Loucy (cell line): ENCODE measurements around the gene IPMK.

Source experiments
- H2AFZ ChIP-seq: fragments of 200-600 bp; sonication (generic); 2 replicates; pipeline ENCODE4 v1.6.0; 2016; ENCODE audit warnings: antibody characterized with exemption, mild to moderate bottlenecking, low read length, moderate library complexity
- H3F3A ChIP-seq: fragments of 200-600 bp; 2 replicates; pipeline ENCODE4 v1.6.0; 2016; ENCODE audit warnings: antibody characterized with exemption, low read depth, mild to moderate bottlenecking
- H3K27me3 ChIP-seq: fragments of 200-600 bp; sonication (generic); 2 replicates; pipeline ENCODE4 v1.6.1; 2014; ENCODE audit warnings: low read length, mild to moderate bottlenecking; ENCODE audit not compliant: insufficient read depth, poor library complexity, severe bottlenecking
- H3K36me3 ChIP-seq: fragments of 200-600 bp; sonication (generic); 2 replicates; pipeline ENCODE4 v1.6.1; 2016; ENCODE audit warnings: low read length; ENCODE audit not compliant: insufficient read depth
- H3K4me1 ChIP-seq: fragments of 200-600 bp; sonication (generic); 2 replicates; pipeline ENCODE4 v1.5.1; 2014; ENCODE audit warnings: low read length, mild to moderate bottlenecking; ENCODE audit not compliant: insufficient read depth, poor library complexity, severe bottlenecking
- H3K4me2 ChIP-seq: fragments of 200-600 bp; sonication (generic); 2 replicates; pipeline ENCODE4 v1.6.0; 2014; ENCODE audit warnings: antibody characterized with exemption, low read length, low read depth, mild to moderate bottlenecking; ENCODE audit not compliant: poor library complexity, severe bottlenecking
- H3K4me3 ChIP-seq: fragments of 200-600 bp; sonication (generic); 2 replicates; pipeline ENCODE4 v1.5.1; 2014; ENCODE audit warnings: low read length, mild to moderate bottlenecking, mixed read lengths; ENCODE audit not compliant: poor library complexity, severe bottlenecking
- H3K79me2 ChIP-seq: fragments of 200-600 bp; sonication (generic); 2 replicates; pipeline ENCODE4 v1.6.1; 2014; ENCODE audit warnings: low read length; ENCODE audit not compliant: insufficient read depth
- H3K9ac ChIP-seq: fragments of 200-600 bp; sonication (generic); 2 replicates; pipeline ENCODE4 v1.6.0; 2014; ENCODE audit warnings: mild to moderate bottlenecking, low read depth, low read length, moderate library complexity; ENCODE audit not compliant: poor library complexity, severe bottlenecking
- H3K9me2 ChIP-seq: fragments of 200-600 bp; sonication (generic); replicated peaks from 2 replicates; pipeline ENCODE4 v1.6.1; 2016; ENCODE audit warnings: low read depth, low read length, mixed read lengths
- H3K9me3 ChIP-seq: fragments of 200-600 bp; sonication (generic); 2 replicates; pipeline ENCODE4 v1.6.1; 2014; ENCODE audit warnings: mild to moderate bottlenecking, antibody characterized with exemption, low read length, low read depth; ENCODE audit not compliant: insufficient read depth
- H4K20me1 ChIP-seq: fragments of 200-600 bp; sonication (generic); 2 replicates; pipeline ENCODE4 v1.6.0; 2014; ENCODE audit warnings: antibody characterized with exemption, low read length, mild to moderate bottlenecking; ENCODE audit not compliant: insufficient read depth, poor library complexity, severe bottlenecking
- EZH2phosphoT487 ChIP-seq: fragments of 200-600 bp; IDR thresholded peaks from 2 replicates; pipeline ENCODE4 v1.6.1; 2018; ENCODE audit warnings: antibody characterized with exemption, mild to moderate bottlenecking, moderate library complexity, borderline replicate concordance
- TF ChIP-seq, protein P1 (sequence below): fragments of 200-600 bp; sonication (generic); conservative IDR thresholded peaks from 2 replicates; pipeline ENCODE4 v1.5.1; 2014; ENCODE audit warnings: mild to moderate bottlenecking, antibody characterized with exemption, low read length

IPMK gene

DNA sequence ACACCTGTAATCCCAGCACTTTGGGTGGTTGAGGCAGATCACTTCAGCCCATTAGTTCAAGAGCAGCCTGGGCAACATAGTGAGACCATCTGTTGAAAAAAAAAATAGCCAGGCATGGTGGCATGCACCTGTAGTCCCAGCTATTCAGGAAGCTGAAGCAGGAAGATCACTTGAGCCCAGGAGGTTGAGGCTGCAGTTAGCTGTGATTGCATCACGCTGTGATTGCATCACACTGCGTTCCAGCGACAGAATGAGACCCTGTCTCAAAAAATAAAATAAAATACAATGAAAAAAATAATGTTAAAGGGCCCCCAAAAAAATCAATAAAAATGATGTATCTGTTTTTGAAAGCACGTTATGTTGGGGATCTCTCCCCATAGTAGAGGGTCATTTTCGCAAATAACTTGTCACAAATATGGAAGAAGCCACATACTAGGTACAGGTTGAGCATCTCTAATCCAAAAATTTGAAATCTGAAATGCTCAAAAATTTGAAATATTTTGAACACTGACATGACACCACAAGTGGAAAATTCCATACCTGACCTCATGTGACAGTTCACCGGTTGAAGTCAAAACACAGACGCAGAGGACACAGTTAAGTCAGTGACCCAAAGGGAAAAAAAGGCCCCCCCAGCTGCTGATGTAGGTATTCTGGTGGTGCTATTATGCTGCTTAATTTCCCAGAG, 10.7 kb upstream of the IPMK start:
- peaks cover 7% of the 10 kb centered on the region for H3K4me1 ChIP-seq
- H2AFZ ChIP-seq: no peak overlapping the region
- H3K79me2 ChIP-seq: no peaks in the 10 kb centered on the region
- no peak overlapping the region for H3K9ac ChIP-seq
- H3K4me3 ChIP-seq: no peak overlapping the region
- no peaks in the 10 kb centered on the region for H4K20me1 ChIP-seq
- no peaks in the 10 kb centered on the region for H3K27me3 ChIP-seq
- H3K36me3 ChIP-seq: 0 out of 2 replicates have a peak, but pooled peaks cover 7% of the 10 kb centered on the region
- no peaks in the 10 kb centered on the region for H3K9me3 ChIP-seq
- TF ChIP-seq, protein P1, sequence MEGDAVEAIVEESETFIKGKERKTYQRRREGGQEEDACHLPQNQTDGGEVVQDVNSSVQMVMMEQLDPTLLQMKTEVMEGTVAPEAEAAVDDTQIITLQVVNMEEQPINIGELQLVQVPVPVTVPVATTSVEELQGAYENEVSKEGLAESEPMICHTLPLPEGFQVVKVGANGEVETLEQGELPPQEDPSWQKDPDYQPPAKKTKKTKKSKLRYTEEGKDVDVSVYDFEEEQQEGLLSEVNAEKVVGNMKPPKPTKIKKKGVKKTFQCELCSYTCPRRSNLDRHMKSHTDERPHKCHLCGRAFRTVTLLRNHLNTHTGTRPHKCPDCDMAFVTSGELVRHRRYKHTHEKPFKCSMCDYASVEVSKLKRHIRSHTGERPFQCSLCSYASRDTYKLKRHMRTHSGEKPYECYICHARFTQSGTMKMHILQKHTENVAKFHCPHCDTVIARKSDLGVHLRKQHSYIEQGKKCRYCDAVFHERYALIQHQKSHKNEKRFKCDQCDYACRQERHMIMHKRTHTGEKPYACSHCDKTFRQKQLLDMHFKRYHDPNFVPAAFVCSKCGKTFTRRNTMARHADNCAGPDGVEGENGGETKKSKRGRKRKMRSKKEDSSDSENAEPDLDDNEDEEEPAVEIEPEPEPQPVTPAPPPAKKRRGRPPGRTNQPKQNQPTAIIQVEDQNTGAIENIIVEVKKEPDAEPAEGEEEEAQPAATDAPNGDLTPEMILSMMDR: no peak
- no peak for TF ChIP-seq EZH2phosphoT487
- no peaks in the 10 kb centered on the region for H3F3A ChIP-seq
- no peak overlapping the region for H3K4me2 ChIP-seq
- H3K9me2 ChIP-seq: no peaks in the 10 kb centered on the region

DNA sequence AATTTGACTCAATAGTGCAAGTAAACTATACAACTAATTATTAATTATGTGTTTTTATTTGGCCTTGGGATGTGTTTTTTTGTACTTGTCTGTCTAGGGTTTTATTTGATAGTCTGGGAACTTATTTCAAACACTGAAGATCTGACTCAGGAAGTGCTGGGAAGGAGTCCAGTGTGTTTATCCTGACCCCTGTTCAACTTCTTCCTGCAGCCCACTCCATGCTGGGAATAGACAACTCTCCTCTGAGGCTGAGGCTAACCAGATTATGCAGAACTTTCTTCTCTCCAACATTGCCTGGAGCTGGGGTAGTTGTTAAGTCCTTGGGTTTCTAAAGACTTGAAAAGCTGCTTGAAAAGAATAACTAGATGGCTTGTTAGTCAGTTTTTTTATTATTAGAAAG, 8.2 kb upstream of the IPMK start:
- Histone ChIP-seq H3K27me3 (no peaks in the 10 kb centered on the region), H2AFZ (no peak overlapping the region), H3K4me3 (no peak overlapping the region), H3K9me3 (no peaks in the 10 kb centered on the region), H3K9ac (no peak overlapping the region), H3F3A (no peaks in the 10 kb centered on the region), H3K9me2 (no peaks in the 10 kb centered on the region), H3K79me2 (no peaks in the 10 kb centered on the region), H3K4me1 (no peaks in the 10 kb centered on the region), H4K20me1 (no peaks in the 10 kb centered on the region), H3K4me2 (no peak overlapping the region), H3K36me3 (0 out of 2 replicates have a peak, but pooled peaks cover 7% of the 10 kb centered on the region)
- no peak for TF ChIP-seq EZH2phosphoT487
- TF ChIP-seq, protein P1: no peak

DNA sequence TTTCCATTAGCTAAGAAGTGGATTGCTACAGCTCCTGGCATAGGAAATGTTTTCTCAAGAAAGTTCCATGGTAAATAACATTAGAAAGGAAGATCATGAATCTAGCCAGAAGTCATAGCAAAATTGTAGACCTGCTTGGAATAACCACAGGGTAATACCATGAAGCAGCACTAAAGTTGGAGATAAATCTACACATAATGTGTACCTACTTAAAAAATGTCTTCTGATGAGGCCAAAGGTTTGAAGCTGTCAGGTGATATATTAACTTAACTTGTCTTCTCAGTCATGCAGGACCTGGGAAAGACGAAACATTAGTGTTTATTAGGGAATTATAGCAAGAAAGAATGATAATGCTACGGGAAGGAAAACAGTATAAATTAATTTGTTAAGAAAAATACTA, 7.6 kb upstream of the IPMK start:
- no peak overlapping the region for H3K9ac ChIP-seq
- 0 out of 2 replicates have a peak, but pooled peaks cover 7% of the 10 kb centered on the region for H3K36me3 ChIP-seq
- no peak for TF ChIP-seq EZH2phosphoT487
- TF ChIP-seq, protein P1: no peak

More for the DNA sequence above, 7.6 kb upstream of the IPMK start:
- H3K27me3 ChIP-seq: no peaks in the 10 kb centered on the region
- H4K20me1 ChIP-seq: no peaks in the 10 kb centered on the region
- peaks cover 6% of the 10 kb centered on the region; the same call in 1 of the 2 replicates for H3K79me2 ChIP-seq
- H2AFZ ChIP-seq: no peak overlapping the region
- H3K4me3 ChIP-seq: no peak overlapping the region
- H3K9me3 ChIP-seq: no peaks in the 10 kb centered on the region
- H3K4me1 ChIP-seq: peaks cover 4% of the 10 kb centered on the region
- no peaks in the 10 kb centered on the region for H3F3A ChIP-seq
- no peak overlapping the region for H3K4me2 ChIP-seq
- H3K9me2 ChIP-seq: no peaks in the 10 kb centered on the region
